Measurements from ENCODE around the gene PDE4B. TPM values are rescaled to one million over a fixed set of nuclear protein-coding genes. Genes with fewer than 3 reads are reported as not detected.

Gene PDE4B
- total RNA-seq, 1 donor from 2014 or later, result 33.3 TPM

GRCh38 chr1:66364578-66365391 lies 572.1 kb downstream of the PDE4B start:
- DNase-seq, result no peak

DNA sequence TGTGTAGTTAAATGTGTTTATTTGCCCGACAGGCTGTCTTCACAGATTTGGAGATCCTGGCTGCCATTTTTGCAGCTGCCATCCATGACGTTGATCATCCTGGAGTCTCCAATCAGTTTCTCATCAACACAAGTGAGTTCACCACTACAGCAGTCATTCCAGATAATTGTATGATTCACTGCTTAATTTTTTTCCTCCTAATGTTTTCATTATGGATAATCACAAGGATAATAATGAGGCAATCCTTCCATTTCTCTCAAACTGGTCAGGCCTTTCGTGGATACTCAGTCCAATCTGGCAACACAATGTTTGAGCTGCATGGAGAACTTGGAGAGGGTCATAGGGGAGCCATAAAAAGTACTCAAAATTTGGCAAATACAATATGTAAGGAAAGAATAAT lies 572.9 kb downstream of the PDE4B start:
- no peak for DNase-seq

DNA sequence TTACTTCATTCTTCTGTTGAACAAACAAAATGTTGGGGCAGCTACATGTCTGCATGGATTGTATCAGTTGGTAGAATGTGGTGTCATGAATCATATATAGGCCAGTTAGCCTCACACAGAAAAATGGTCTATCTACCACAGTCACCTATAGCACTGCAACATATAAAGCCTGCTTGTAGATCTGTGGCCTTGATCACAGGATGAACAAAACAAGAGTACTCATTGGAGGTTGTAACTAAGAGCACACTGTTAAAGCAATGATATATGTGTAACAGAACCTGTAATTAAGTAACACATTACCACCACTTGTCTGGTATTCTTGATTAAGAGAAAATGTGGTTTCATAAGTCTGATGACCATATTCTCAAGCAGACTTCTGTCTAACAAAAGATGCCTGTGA lies 573.9 kb downstream of the PDE4B start:
- DNase-seq, result no peak

DNA sequence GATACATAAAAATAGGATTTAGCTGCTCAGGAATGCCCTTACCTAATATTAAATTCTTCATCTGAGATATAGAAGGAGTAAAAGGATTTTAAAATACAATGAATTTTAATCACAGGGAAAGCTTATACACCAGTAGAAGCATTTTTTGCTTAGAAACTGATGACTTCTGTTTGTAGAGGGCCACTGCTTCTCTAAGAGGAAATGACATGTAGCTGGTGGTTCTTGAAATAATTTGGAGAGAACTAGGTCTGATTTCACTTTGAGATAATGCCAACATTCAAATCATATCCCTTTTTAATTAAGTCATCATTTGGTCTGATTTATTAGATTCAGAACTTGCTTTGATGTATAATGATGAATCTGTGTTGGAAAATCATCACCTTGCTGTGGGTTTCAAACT lies 574.7 kb downstream of the PDE4B start:
- peak; percentile 46 for DNase-seq

GRCh38 chr1:66368261-66368660 lies 575.6 kb downstream of the PDE4B start:
- peak; percentile 77 for DNase-seq

DNA sequence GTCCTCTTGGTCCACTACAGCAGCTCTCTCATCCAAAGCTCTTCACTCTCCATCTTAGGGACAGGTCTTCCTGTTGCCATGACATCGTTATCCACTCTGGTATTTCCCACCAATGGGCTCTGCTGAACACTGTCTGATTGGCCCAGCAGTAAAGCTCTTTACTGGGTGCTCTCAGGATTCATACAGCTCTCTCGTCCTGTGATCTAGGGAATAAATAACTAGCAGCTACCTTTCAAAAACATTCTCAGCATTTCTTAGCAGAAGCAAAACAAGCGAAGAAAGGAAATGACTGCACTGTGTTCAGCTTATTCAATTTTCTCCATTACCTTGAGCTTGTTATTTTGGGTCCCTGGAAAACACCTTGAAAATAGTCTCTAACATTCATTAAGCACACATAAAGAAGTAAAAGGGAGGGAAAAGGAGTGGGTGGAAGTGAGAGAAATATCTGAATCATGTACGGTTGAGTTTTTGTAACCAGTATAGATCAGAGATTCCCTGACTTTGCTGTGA lies 577.8 kb downstream of the PDE4B start:
- DNase-seq, result no peak

DNA sequence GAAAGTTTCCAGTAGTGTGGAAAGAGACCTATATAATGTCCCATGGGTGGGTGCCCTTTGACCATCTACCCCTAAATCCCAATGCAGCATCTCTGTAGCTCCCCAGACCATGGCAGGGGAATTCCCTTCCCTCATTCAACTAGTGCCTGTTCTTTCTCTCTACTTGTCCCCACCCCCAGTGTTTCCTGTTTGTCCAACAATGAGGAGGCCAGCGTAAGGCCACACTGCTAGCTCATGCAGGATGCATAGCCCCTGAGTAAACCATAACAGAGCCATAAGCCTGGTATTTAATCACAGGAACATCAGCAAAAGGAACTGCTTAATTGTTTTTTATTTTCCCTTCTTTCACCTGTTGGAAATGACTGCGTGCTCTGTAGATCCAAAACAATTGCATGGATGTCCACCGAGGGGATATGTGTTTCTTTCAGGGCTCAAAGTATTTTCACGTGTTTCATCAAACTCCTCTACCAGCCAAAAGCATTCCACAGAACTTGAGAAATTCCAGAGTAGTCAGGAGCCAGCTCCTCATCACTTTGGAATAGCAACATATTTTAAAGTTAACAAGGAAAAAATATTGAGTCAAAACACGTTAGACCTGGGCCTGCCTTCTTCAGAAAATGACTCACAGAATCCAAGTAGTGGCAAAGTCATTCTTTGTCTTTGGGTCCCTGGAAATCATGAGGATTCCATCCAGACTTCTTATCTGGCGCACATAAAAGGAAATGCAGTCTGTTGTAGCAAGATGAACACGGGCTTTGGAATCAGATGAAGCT lies 578.7 kb downstream of the PDE4B start:
- DNase-seq, result no peak

GRCh38 chr1:66372522-66373101 lies 579.9 kb downstream of the PDE4B start:
- no peak for DNase-seq

- DNase-seq, result no peak
Observed at GRCh38 chr1:66373157-66373591, 580.5 kb downstream of the PDE4B start.

DNA sequence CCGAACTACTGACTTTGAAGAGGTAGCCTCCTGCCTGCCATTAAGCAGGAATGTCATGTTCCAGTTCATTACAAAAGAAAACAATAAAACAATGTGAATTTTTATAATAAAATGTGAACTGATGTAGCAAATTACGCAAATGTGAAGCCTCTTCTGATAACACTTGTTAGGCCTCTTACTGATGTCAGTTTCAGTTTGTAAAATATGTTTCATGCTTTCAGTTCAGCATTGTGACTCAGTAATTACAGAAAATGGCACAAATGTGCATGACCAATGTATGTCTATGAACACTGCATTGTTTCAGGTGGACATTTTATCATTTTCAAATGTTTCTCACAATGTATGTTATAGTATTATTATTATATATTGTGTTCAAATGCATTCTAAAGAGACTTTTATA lies 581.5 kb downstream of the PDE4B start:
- no peak for DNase-seq

- no peak for DNase-seq
Observed at GRCh38 chr1:66374561-66375111, 581.9 kb downstream of the PDE4B start.

- no peak for DNase-seq
Observed at GRCh38 chr1:66375125-66375524, 582.4 kb downstream of the PDE4B start.

GRCh38 chr1:66380452-66381212 lies 587.9 kb downstream of the PDE4B start:
- no peak for DNase-seq

GRCh38 chr1:66381621-66382275 lies 589.1 kb downstream of the PDE4B start:
- no peak for DNase-seq

GRCh38 chr1:66383168-66383567 lies 590.5 kb downstream of the PDE4B start:
- DNase-seq, result no peak

GRCh38 chr1:66383611-66384010 lies 590.9 kb downstream of the PDE4B start:
- no peak for DNase-seq

GRCh38 chr1:66384258-66384921 lies 591.7 kb downstream of the PDE4B start:
- DNase-seq, result no peak

DNA sequence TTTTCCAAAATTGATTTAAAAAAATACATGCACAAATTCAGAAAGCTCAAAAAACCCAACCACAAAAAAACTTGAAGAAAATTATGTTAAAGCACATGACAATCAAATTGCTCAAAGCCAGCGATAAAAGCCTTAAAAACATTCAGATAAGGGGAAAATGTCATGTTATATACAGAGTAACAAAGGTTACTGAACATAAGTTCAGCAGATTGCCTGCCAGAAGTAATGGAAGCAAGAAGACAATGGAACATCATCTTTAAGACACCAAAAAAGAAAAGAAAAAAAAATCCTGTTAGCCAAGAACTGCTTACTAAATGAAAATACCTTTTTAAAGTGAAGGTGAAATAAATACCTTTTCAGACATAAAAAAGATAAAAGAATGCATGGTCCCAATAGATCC lies 594.0 kb downstream of the PDE4B start:
- no peak for DNase-seq

GRCh38 chr1:66388913-66389312 lies 596.2 kb downstream of the PDE4B start:
- no peak for DNase-seq

- DNase-seq, result no peak
Observed at GRCh38 chr1:66393586-66394287, 601.0 kb downstream of the PDE4B start.
